Pancreas (tissue), 10 donors: Measurements from ENCODE around the gene PYROXD2. TPM values are rescaled to one million over a fixed set of nuclear protein-coding genes. Genes with fewer than 3 reads are reported as not detected.

ENCODE experiments used
- ATAC-seq, 4 donors: fragments of 200-7000 bp; cut with Tn5 transposase; one replicate each; pipeline versions ENCODE4 v1.8.0 to v1.9.1; 2020; ENCODE audit warnings: mild to moderate bottlenecking in 4 of 4, moderate library complexity in 4 of 4
- DNase-seq, 6 donors: peaks; one replicate each; pipeline ENCODE4 v3.0.0-alpha.2; 2020
- FAIRE-seq: peaks from 2 replicates; lab custom pipeline; 2012; peaks lifted over from hg19 to GRCh38; lab: Jason Lieb, UNC
- H3K27ac ChIP-seq, 4 donors: fragments of 200-600 bp; sonication (generic); 1 replicate in 3 of 4; 2 replicates in 1 of 4; pipeline versions ENCODE4 v1.5.0 to v1.8.0; 2020
- H3K27me3 ChIP-seq, 4 donors: fragments of 200-600 bp; one replicate each; pipeline ENCODE4 v1.8.0; 2021
- H3K36me3 ChIP-seq, 3 donors: fragments of 200-600 bp; sonication (generic) in 1 of 3; one replicate each; pipeline versions ENCODE4 v1.5.0 to v1.8.0; 2020 to 2021
- H3K4me1 ChIP-seq, 3 donors: fragments of 200-600 bp; one replicate each; pipeline ENCODE4 v1.8.0; 2021
- H3K4me3 ChIP-seq, 4 donors: fragments of 200-600 bp; sonication (generic) in 2 of 4; one replicate each; pipeline versions ENCODE4 v1.5.0 to v1.8.0; 2020 to 2021
- H3K9me3 ChIP-seq, 4 donors: fragments of 200-600 bp; one replicate each; pipeline ENCODE4 v1.8.0; 2021
- WGBS, 2 donors: extraction: QIAGEN DNeasy Blood & Tissue Kit; methylation state at CpG; one replicate each; pipeline ENCODE4 v1.1.7; 2013; 5-methylcytosine and 5-hydroxymethylcytosine counted together
- intact Hi-C, 3 donors: fragments of 100-400 bp; cut with DNase I; formaldehyde crosslinking; loops; one replicate each; pipeline versions ENCODE4 v1.11.1 to v1.14.2; 2022
- polyA plus RNA-seq, 2 donors: library from polyadenylated mRNA; stranded (reverse); fragments of 200-250 nt; gene quantifications; one replicate each; pipeline ENCODE4 v1.2.3, GENCODE V29; 2013
- total RNA-seq, 6 donors: library from RNA; stranded (reverse); fragmentation: NEBNext Ultra II Directional in 4 of 6; extraction: Animal tissue kit (Norgen Biotek cat#: 25700) in 4 of 6; gene quantifications; one replicate each; pipeline versions ENCODE4 v1.2.1 to v1.2.4, GENCODE V29; 2021 to 2023
- TF ChIP-seq, protein P1 (sequence below), 4 donors: fragments of 200-600 bp; sonication (generic) in 3 of 4; IDR thresholded peaks; one replicate each; pipeline versions ENCODE4 v1.5.0 to v1.8.0; 2021; ENCODE audit warnings: antibody characterized with exemption in 4 of 4
- donor health status: healthy with polysubstance abuse.
- donor health status: DM: no; HTN: no; CAD: no; lungs with moderate emphysema.
- donor health status: DM: no; HTN: no; CAD: no.
- donor health status: control.
- donor health status: control.
- donor health status: Bipolar disorder and iron deficiency.
- donor health status: DM: yes; HTN: yes; CAD: no.
- donor health status: DM: no; HTN: no; CAD: no.
- donor health status: DM: no; HTN: no; CAD: no.
- donor health status: DM: yes; HTN: yes; CAD: no.

Gene PYROXD2
- total and polyA plus RNA-seq, 8 donors: 1.8 to 15.9 (median 3.9) TPM

DNA sequence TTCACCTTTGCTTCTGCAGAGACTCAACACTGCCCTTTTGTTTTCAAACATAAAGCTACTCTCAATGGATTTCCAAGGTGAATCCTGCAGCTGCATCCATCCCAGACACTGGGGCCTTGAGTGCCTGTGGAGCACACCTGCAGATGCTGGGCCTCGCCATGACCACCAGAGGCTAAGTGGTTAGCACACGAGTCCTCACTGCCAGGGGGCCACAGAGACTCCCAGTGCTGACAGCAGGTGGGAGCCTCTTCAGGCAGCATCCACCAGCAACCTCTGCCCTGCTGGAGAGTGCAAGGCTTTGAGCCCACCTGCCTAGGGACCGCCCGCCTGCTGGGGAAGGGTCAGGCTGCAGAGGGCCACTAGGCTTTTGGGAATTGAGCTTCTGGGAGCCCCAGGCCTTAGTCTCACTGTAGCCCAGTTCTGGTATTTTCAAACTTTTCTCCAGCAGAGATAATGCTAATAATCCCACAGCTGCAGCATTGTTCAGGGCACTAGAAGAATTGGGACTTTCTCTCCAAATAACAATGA is 41.1 kb upstream of the PYROXD2 start:
- intact Hi-C loops: no loop called here
- Histone ChIP-seq H3K36me3 (no peaks in the 10 kb centered on the region), H3K27ac (no peak overlapping the region), H3K9me3 (no peaks in the 10 kb centered on the region), H3K4me3 (no peak overlapping the region), H3K27me3 (no peaks in the 10 kb centered on the region), H3K4me1 (peaks cover 7 to 10% (median 9%) of the 10 kb centered on the region in 3 donors)
- 93 to 96% methylated on average over 4 of the region's 4 CpGs for WGBS, 2 donors
- no peak for DNase-seq
- ATAC-seq: no peak
- TF ChIP-seq, protein P1, sequence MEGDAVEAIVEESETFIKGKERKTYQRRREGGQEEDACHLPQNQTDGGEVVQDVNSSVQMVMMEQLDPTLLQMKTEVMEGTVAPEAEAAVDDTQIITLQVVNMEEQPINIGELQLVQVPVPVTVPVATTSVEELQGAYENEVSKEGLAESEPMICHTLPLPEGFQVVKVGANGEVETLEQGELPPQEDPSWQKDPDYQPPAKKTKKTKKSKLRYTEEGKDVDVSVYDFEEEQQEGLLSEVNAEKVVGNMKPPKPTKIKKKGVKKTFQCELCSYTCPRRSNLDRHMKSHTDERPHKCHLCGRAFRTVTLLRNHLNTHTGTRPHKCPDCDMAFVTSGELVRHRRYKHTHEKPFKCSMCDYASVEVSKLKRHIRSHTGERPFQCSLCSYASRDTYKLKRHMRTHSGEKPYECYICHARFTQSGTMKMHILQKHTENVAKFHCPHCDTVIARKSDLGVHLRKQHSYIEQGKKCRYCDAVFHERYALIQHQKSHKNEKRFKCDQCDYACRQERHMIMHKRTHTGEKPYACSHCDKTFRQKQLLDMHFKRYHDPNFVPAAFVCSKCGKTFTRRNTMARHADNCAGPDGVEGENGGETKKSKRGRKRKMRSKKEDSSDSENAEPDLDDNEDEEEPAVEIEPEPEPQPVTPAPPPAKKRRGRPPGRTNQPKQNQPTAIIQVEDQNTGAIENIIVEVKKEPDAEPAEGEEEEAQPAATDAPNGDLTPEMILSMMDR (IDR thresholded peaks at IDR 0.05): no peak
- no peak for FAIRE-seq

DNA sequence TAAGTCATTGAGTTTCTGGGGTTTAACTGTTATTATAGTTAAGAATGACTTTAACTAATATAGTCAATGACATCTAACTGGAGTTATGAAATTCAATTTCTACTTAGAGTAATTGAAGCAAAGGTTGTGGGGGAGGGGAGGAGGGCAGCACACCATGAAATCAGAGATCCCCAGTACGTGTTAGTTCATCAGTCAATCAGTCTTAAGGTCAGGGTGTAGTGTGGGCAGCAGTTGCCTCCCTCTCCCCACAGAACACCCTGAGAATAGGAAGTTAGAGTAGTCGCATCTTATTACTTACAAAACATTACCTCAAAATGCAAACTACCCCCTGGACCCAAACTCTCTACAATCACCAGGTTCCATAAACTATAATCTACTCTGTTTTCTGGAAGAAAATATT is 38.7 kb upstream of the PYROXD2 start:
- ATAC-seq: no peak
- Histone ChIP-seq H3K36me3 (no peaks in the 10 kb centered on the region), H3K27ac (no peak overlapping the region), H3K4me1 (peaks cover 0 to 9% (median 0%) of the 10 kb centered on the region in 3 donors), H3K9me3 (no peaks in the 10 kb centered on the region), H3K27me3 (no peaks in the 10 kb centered on the region), H3K4me3 (no peak overlapping the region)
- WGBS, 2 donors: 80 to 91% methylated on average over 2 of the region's 2 CpGs
- no peak for FAIRE-seq
- intact Hi-C loops: no loop called here
- no peak for DNase-seq
- TF ChIP-seq, protein P1 (IDR thresholded peaks at IDR 0.05): no peak

GRCh38 chr10:98450618-98451017 is 35.6 kb upstream of the PYROXD2 start:
- intact Hi-C loops: no loop called here
- no peaks in the 10 kb centered on the region for H3K36me3 ChIP-seq
- FAIRE-seq (no peak), DNase-seq (no peak), ATAC-seq (peak in 2 of 4 donors; percentile 11 to 56)
- H3K4me1 ChIP-seq: peaks cover 0 to 12% (median 0%) of the 10 kb centered on the region in 3 donors
- peak overlapping the region in 1 of 4 donors; percentile 9 for H3K27ac ChIP-seq
- 16 to 21% methylated on average over 1 of the region's 1 CpG for WGBS, 2 donors
- H3K9me3 ChIP-seq: no peaks in the 10 kb centered on the region
- H3K27me3 ChIP-seq: no peaks in the 10 kb centered on the region
- TF ChIP-seq, protein P1 (IDR thresholded peaks at IDR 0.05): no peak
- no peak overlapping the region for H3K4me3 ChIP-seq

GRCh38 chr10:98449287-98449686 is 34.3 kb upstream of the PYROXD2 start:
- FAIRE-seq: no peak
- no peak overlapping the region for H3K4me3 ChIP-seq
- TF ChIP-seq, protein P1 (IDR thresholded peaks at IDR 0.05): no peak
- no peak for ATAC-seq
- H3K27ac ChIP-seq: no peak overlapping the region
- no peaks in the 10 kb centered on the region for H3K27me3 ChIP-seq
- H3K9me3 ChIP-seq: no peaks in the 10 kb centered on the region
- intact Hi-C loops: no loop called here
- DNase-seq: no peak
- H3K4me1 ChIP-seq: peaks cover 0 to 12% (median 0%) of the 10 kb centered on the region in 3 donors
- H3K36me3 ChIP-seq: peaks cover 0 to 4% (median 0%) of the 10 kb centered on the region in 3 donors

- ATAC-seq (peak; percentile 95 to 97 (median 96)), DNase-seq (peak; percentile 74 to 94 (median 82)), FAIRE-seq (no peak)
- no peaks in the 10 kb centered on the region for H3K9me3 ChIP-seq
- H3K4me1 ChIP-seq: peaks cover 0 to 12% (median 0%) of the 10 kb centered on the region in 3 donors
- peak within 1 kb of the TSS; percentile 56 to 86 (median 78) for H3K4me3 ChIP-seq
- H3K36me3 ChIP-seq: peaks cover 0 to 17% (median 0%) of the 10 kb centered on the region in 3 donors
- TF ChIP-seq, protein P1 (IDR thresholded peaks at IDR 0.05): no peak
- H3K27me3 ChIP-seq: no peaks in the 10 kb centered on the region
- intact Hi-C loops: no loop called here
- 2 to 3% methylated on average over 43 to 47 of the region's 47 CpGs for WGBS, 2 donors
- H3K27ac ChIP-seq: peak within 1 kb of the TSS; percentile 68 to 87 (median 80)
Measured at GRCh38 chr10:98446661-98447221, 31.8 kb upstream of the PYROXD2 start, which contains the start of gene HPS1. Gene HPS1 (minus strand): TSS chr10:98446935. CDS start chr10:98443240, 3,695 bp downstream.
